Measurements from ENCODE around the gene PTPRT.

PTPRT gene

GRCh38 chr20:42085366-42085765 lies 1104.3 kb downstream of the PTPRT start:
- H3K4me1 ChIP-seq (ENCODE audit: control insufficient read depth, insufficient read depth, low read length, unreplicated experiment) = no peaks in the 10 kb centered on the region
- no peak overlapping the region for H2AFZ ChIP-seq (ENCODE audit: low read length, unreplicated experiment)
- H3K4me3 ChIP-seq (ENCODE audit: low read depth, low read length) = no peak overlapping the region
- H3K27ac ChIP-seq (ENCODE audit: low read depth, low read length) = no peak overlapping the region
- H3K36me3 ChIP-seq (ENCODE audit: insufficient read depth, low read length) = no peaks in the 10 kb centered on the region
- H3K27me3 ChIP-seq (ENCODE audit: insufficient read depth, low read length) = no peaks in the 10 kb centered on the region
- no peaks in the 10 kb centered on the region for H3K79me2 ChIP-seq (ENCODE audit: control insufficient read depth, insufficient read depth, low read length, unreplicated experiment)

GRCh38 chr20:42083280-42083679 lies 1106.4 kb downstream of the PTPRT start:
- Histone ChIP-seq H3K4me3 (ENCODE audit: low read depth, low read length) (no peak overlapping the region), H3K27ac (ENCODE audit: low read depth, low read length) (no peak overlapping the region), H3K79me2 (ENCODE audit: control insufficient read depth, insufficient read depth, low read length, unreplicated experiment) (no peaks in the 10 kb centered on the region), H3K4me1 (ENCODE audit: control insufficient read depth, insufficient read depth, low read length, unreplicated experiment) (no peaks in the 10 kb centered on the region), H2AFZ (ENCODE audit: low read length, unreplicated experiment) (no peak overlapping the region), H3K36me3 (ENCODE audit: insufficient read depth, low read length) (no peaks in the 10 kb centered on the region), H3K27me3 (ENCODE audit: insufficient read depth, low read length) (no peaks in the 10 kb centered on the region)

- H3K36me3 ChIP-seq (ENCODE audit: insufficient read depth, low read length) = no peaks in the 10 kb centered on the region
- no peaks in the 10 kb centered on the region for H3K4me1 ChIP-seq (ENCODE audit: control insufficient read depth, insufficient read depth, low read length, unreplicated experiment)
- no peak overlapping the region for H3K4me3 ChIP-seq (ENCODE audit: low read depth, low read length)
- no peak overlapping the region for H3K27ac ChIP-seq (ENCODE audit: low read depth, low read length)
- H2AFZ ChIP-seq (ENCODE audit: low read length, unreplicated experiment) = no peak overlapping the region
- H3K79me2 ChIP-seq (ENCODE audit: control insufficient read depth, insufficient read depth, low read length, unreplicated experiment) = no peaks in the 10 kb centered on the region
- no peaks in the 10 kb centered on the region for H3K27me3 ChIP-seq (ENCODE audit: insufficient read depth, low read length)
Measured at GRCh38 chr20:42082611-42083010, 1107.1 kb downstream of the PTPRT start.

- Histone ChIP-seq H3K27me3 (ENCODE audit: insufficient read depth, low read length) (no peaks in the 10 kb centered on the region), H3K4me1 (ENCODE audit: control insufficient read depth, insufficient read depth, low read length, unreplicated experiment) (no peaks in the 10 kb centered on the region), H3K36me3 (ENCODE audit: insufficient read depth, low read length) (no peaks in the 10 kb centered on the region), H3K27ac (ENCODE audit: low read depth, low read length) (no peak overlapping the region), H2AFZ (ENCODE audit: low read length, unreplicated experiment) (no peak overlapping the region), H3K79me2 (ENCODE audit: control insufficient read depth, insufficient read depth, low read length, unreplicated experiment) (no peaks in the 10 kb centered on the region), H3K4me3 (ENCODE audit: low read depth, low read length) (no peak overlapping the region)
Measured at GRCh38 chr20:42080956-42081355, 1108.8 kb downstream of the PTPRT start.

- no peak overlapping the region for H2AFZ ChIP-seq (ENCODE audit: low read length, unreplicated experiment)
- H3K4me3 ChIP-seq (ENCODE audit: low read depth, low read length) = no peak overlapping the region
Measured at GRCh38 chr20:42074944-42075343, 1114.8 kb downstream of the PTPRT start.

GRCh38 chr20:42067596-42067995 lies 1122.1 kb downstream of the PTPRT start:
- no peaks in the 10 kb centered on the region for H3K36me3 ChIP-seq (ENCODE audit: insufficient read depth, low read length)
- H3K4me3 ChIP-seq (ENCODE audit: low read depth, low read length) = no peak overlapping the region
- H2AFZ ChIP-seq (ENCODE audit: low read length, unreplicated experiment) = no peak overlapping the region
- H3K27ac ChIP-seq (ENCODE audit: low read depth, low read length) = no peak overlapping the region
- H3K27me3 ChIP-seq (ENCODE audit: insufficient read depth, low read length) = no peaks in the 10 kb centered on the region
- no peaks in the 10 kb centered on the region for H3K79me2 ChIP-seq (ENCODE audit: control insufficient read depth, insufficient read depth, low read length, unreplicated experiment)
- H3K4me1 ChIP-seq (ENCODE audit: control insufficient read depth, insufficient read depth, low read length, unreplicated experiment) = no peaks in the 10 kb centered on the region

More at GRCh38 chr20:42074944-42075343, 1114.8 kb downstream of the PTPRT start:
- Histone ChIP-seq H3K27me3 (ENCODE audit: insufficient read depth, low read length) (no peaks in the 10 kb centered on the region), H3K27ac (ENCODE audit: low read depth, low read length) (no peak overlapping the region), H3K4me1 (ENCODE audit: control insufficient read depth, insufficient read depth, low read length, unreplicated experiment) (no peaks in the 10 kb centered on the region), H3K79me2 (ENCODE audit: control insufficient read depth, insufficient read depth, low read length, unreplicated experiment) (no peaks in the 10 kb centered on the region), H3K36me3 (ENCODE audit: insufficient read depth, low read length) (no peaks in the 10 kb centered on the region)

- no peaks in the 10 kb centered on the region for H3K27me3 ChIP-seq (ENCODE audit: insufficient read depth, low read length)
- H3K79me2 ChIP-seq (ENCODE audit: control insufficient read depth, insufficient read depth, low read length, unreplicated experiment) = no peaks in the 10 kb centered on the region
- no peak overlapping the region for H3K27ac ChIP-seq (ENCODE audit: low read depth, low read length)
- no peaks in the 10 kb centered on the region for H3K36me3 ChIP-seq (ENCODE audit: insufficient read depth, low read length)
- H3K4me3 ChIP-seq (ENCODE audit: low read depth, low read length) = no peak overlapping the region
- H3K4me1 ChIP-seq (ENCODE audit: control insufficient read depth, insufficient read depth, low read length, unreplicated experiment) = no peaks in the 10 kb centered on the region
- H2AFZ ChIP-seq (ENCODE audit: low read length, unreplicated experiment) = no peak overlapping the region
Measured at GRCh38 chr20:42067174-42067573, 1122.5 kb downstream of the PTPRT start.

- no peaks in the 10 kb centered on the region for H3K27me3 ChIP-seq (ENCODE audit: insufficient read depth, low read length)
- no peaks in the 10 kb centered on the region for H3K4me1 ChIP-seq (ENCODE audit: control insufficient read depth, insufficient read depth, low read length, unreplicated experiment)
- H2AFZ ChIP-seq (ENCODE audit: low read length, unreplicated experiment) = no peak overlapping the region
- H3K4me3 ChIP-seq (ENCODE audit: low read depth, low read length) = no peak overlapping the region
- no peaks in the 10 kb centered on the region for H3K79me2 ChIP-seq (ENCODE audit: control insufficient read depth, insufficient read depth, low read length, unreplicated experiment)
- no peaks in the 10 kb centered on the region for H3K36me3 ChIP-seq (ENCODE audit: insufficient read depth, low read length)
- no peak overlapping the region for H3K27ac ChIP-seq (ENCODE audit: low read depth, low read length)
Measured at GRCh38 chr20:42063141-42063540, 1126.6 kb downstream of the PTPRT start.

- H3K36me3 ChIP-seq (ENCODE audit: insufficient read depth, low read length) = no peaks in the 10 kb centered on the region
- no peaks in the 10 kb centered on the region for H3K4me1 ChIP-seq (ENCODE audit: control insufficient read depth, insufficient read depth, low read length, unreplicated experiment)
- H3K27me3 ChIP-seq (ENCODE audit: insufficient read depth, low read length) = no peaks in the 10 kb centered on the region
- H3K79me2 ChIP-seq (ENCODE audit: control insufficient read depth, insufficient read depth, low read length, unreplicated experiment) = no peaks in the 10 kb centered on the region
- H2AFZ ChIP-seq (ENCODE audit: low read length, unreplicated experiment) = no peak overlapping the region
- H3K4me3 ChIP-seq (ENCODE audit: low read depth, low read length) = no peak overlapping the region
- no peak overlapping the region for H3K27ac ChIP-seq (ENCODE audit: low read depth, low read length)
Measured at GRCh38 chr20:42053350-42053749, 1136.4 kb downstream of the PTPRT start.

- Histone ChIP-seq H3K27me3 (ENCODE audit: insufficient read depth, low read length) (no peaks in the 10 kb centered on the region), H3K79me2 (ENCODE audit: control insufficient read depth, insufficient read depth, low read length, unreplicated experiment) (no peaks in the 10 kb centered on the region), H3K4me1 (ENCODE audit: control insufficient read depth, insufficient read depth, low read length, unreplicated experiment) (no peaks in the 10 kb centered on the region), H2AFZ (ENCODE audit: low read length, unreplicated experiment) (no peak overlapping the region), H3K36me3 (ENCODE audit: insufficient read depth, low read length) (no peaks in the 10 kb centered on the region), H3K4me3 (ENCODE audit: low read depth, low read length) (no peak overlapping the region), H3K27ac (ENCODE audit: low read depth, low read length) (no peak overlapping the region)
Measured at GRCh38 chr20:42051921-42052320, 1137.8 kb downstream of the PTPRT start.

- Histone ChIP-seq H3K27me3 (ENCODE audit: insufficient read depth, low read length) (no peaks in the 10 kb centered on the region), H3K4me1 (ENCODE audit: control insufficient read depth, insufficient read depth, low read length, unreplicated experiment) (no peaks in the 10 kb centered on the region), H3K4me3 (ENCODE audit: low read depth, low read length) (no peak overlapping the region), H3K36me3 (ENCODE audit: insufficient read depth, low read length) (no peaks in the 10 kb centered on the region), H3K79me2 (ENCODE audit: control insufficient read depth, insufficient read depth, low read length, unreplicated experiment) (no peaks in the 10 kb centered on the region), H3K27ac (ENCODE audit: low read depth, low read length) (no peak overlapping the region), H2AFZ (ENCODE audit: low read length, unreplicated experiment) (no peak overlapping the region)
Measured at GRCh38 chr20:42046371-42047085, 1143.2 kb downstream of the PTPRT start.
